22Rv1 (cell line): ENCODE results near the gene VEGFC.
A peak's percentile ranks its signal among the peaks of the same experiment; 100 is the strongest.

Source experiments
- H3K27ac ChIP-seq: fragments of 450-650 bp; 2 replicates; pipeline ENCODE4 v1.5.1; 2017
- ZFX ChIP-seq: fragments of 450-650 bp; IDR thresholded peaks from 2 replicates; pipeline ENCODE4 v1.6.1; 2017; ENCODE audit warnings: antibody characterized with exemption, borderline replicate concordance
- TF ChIP-seq, protein P1 (sequence below): fragments of 450-650 bp; IDR thresholded peaks from 2 replicates; pipeline ENCODE4 v1.5.1; 2017; ENCODE audit warnings: mild to moderate bottlenecking

VEGFC gene

GRCh38 chr4:176792326-176793059 is at the start of gene VEGFC:
VEGFC (minus strand) TSS chr4:176792922; CDS start chr4:176792311, 611 bp downstream.
- H3K27ac ChIP-seq = peak within 1 kb of the TSS; percentile 60; the same call in 1 of the 2 replicates
- TF ChIP-seq, protein P1, sequence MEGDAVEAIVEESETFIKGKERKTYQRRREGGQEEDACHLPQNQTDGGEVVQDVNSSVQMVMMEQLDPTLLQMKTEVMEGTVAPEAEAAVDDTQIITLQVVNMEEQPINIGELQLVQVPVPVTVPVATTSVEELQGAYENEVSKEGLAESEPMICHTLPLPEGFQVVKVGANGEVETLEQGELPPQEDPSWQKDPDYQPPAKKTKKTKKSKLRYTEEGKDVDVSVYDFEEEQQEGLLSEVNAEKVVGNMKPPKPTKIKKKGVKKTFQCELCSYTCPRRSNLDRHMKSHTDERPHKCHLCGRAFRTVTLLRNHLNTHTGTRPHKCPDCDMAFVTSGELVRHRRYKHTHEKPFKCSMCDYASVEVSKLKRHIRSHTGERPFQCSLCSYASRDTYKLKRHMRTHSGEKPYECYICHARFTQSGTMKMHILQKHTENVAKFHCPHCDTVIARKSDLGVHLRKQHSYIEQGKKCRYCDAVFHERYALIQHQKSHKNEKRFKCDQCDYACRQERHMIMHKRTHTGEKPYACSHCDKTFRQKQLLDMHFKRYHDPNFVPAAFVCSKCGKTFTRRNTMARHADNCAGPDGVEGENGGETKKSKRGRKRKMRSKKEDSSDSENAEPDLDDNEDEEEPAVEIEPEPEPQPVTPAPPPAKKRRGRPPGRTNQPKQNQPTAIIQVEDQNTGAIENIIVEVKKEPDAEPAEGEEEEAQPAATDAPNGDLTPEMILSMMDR = peak; percentile 39
- no peak for TF ChIP-seq ZFX

GRCh38 chr4:176841711-176842112 is 49.0 kb upstream of the VEGFC start:
- TF ChIP-seq ZFX = no peak
- TF ChIP-seq, protein P1 = no peak
- H3K27ac ChIP-seq = no peak overlapping the region

DNA sequence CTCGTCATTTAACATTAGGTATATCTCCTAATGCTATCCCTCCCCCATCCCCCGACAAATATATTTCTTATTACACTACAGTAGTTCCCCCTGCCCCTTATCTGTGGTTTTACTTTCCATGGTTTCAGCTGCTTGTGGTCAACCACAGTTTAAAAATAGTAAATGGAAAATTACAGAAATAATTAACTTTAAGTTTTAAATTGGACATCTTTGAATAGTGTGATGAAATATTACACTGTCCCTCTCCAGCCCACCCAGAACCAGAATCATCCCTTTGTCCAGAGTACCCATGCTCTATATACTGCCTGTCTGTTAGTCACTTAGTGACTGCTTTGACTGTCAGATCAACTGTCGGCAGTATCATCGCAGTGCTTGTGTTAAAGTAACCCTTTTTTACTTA is 47.4 kb upstream of the VEGFC start:
- TF ChIP-seq ZFX = no peak
- TF ChIP-seq, protein P1 = no peak
- H3K27ac ChIP-seq = no peak overlapping the region

- TF ChIP-seq, protein P1 = no peak
- no peak for TF ChIP-seq ZFX
- H3K27ac ChIP-seq = no peak overlapping the region
These were observed 46.9 kb upstream of the VEGFC start for GRCh38 chr4:176839656-176840055.

DNA sequence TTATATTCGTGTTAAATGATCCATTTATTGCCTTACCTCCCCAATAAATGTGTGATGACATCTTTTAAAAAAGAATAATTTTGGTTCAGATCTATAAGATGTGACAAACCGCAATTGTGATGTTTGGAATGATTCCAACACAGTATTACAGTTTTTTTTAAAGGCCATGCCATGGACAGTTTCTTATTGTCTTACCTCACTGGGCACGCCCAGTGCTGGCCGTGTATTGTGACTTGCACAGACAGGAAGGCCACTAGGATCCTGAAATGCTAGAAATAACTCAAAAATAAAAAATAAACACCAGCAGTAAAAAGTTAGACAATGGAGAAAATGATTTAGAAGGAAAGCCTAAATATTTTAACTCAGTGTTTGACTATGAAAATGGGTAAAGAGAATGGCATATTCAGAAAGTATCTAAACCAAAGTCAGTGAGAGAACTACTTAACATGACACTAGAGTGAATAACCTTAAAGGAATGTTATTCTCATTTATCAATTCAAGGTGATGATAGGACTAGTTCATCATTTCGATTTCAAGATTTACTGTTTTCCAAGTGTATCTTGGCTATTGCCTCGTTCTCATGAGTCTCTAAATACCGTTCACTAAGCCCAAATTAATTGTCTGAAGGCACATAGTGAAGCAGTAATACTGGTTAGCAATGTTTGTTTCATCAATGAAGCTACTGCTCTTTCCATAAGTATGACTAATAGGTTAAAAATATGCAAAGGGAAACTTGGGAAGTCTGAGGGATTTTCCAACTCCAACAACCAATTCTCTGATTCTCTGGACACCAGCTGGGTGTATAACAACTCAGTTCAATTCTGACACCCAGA is 46.1 kb upstream of the VEGFC start:
- TF ChIP-seq, protein P1 = no peak
- no peak overlapping the region for H3K27ac ChIP-seq

- H3K27ac ChIP-seq = no peak overlapping the region
- TF ChIP-seq, protein P1 = no peak
- TF ChIP-seq ZFX = no peak
These were observed 44.6 kb upstream of the VEGFC start for GRCh38 chr4:176837169-176837895.
